Adrenal gland (tissue), 12 donors: Measurements from ENCODE around the gene CELSR2. TPM values are rescaled to one million over a fixed set of nuclear protein-coding genes. Genes with fewer than 3 reads are reported as not detected.

Source experiments
- DNase-seq, 7 donors: peaks; one replicate each; pipeline ENCODE4 v3.0.0-alpha.2; 2019 to 2020
- H3K27ac ChIP-seq, 5 donors: fragments of 200-600 bp; sonication (generic) in 4 of 5; 1 replicate in 3 of 5; 2 replicates in 2 of 5; pipeline versions ENCODE4 v1.5.1 to v1.8.0; 2016 to 2020; ENCODE audit warnings: mild to moderate bottlenecking in 1 of 5
- H3K27me3 ChIP-seq: fragments of 200-600 bp; 2 replicates; pipeline ENCODE4 v1.8.0; 2021
- H3K36me3 ChIP-seq, 2 donors: fragments of 200-600 bp; replicated peaks in 1 of 2; 1 replicate in 1 of 2; 2 replicates in 1 of 2; pipeline versions ENCODE4 v1.5.1 to v1.8.0; 2018 to 2022
- H3K4me1 ChIP-seq, 2 donors: fragments of 200-600 bp; replicated peaks in 1 of 2; 1 replicate in 1 of 2; 2 replicates in 1 of 2; pipeline versions ENCODE4 v1.5.1 to v1.8.0; 2018 to 2021
- H3K4me3 ChIP-seq, 4 donors: fragments of 200-600 bp; sonication (generic) in 3 of 4; one replicate each; pipeline ENCODE4 v1.5.1; 2016 to 2018
- H3K9me3 ChIP-seq, 3 donors: fragments of 200-600 bp; sonication (generic) in 1 of 3; replicated peaks in 1 of 3; 1 replicate in 2 of 3; 2 replicates in 1 of 3; pipeline versions ENCODE4 v1.5.1 to v1.8.0; 2016 to 2021
- POLR2A ChIP-seq, 2 donors: fragments of 450-650 bp; IDR thresholded peaks; one replicate each; pipeline ENCODE4 v1.6.1; 2017; ENCODE audit warnings: antibody characterized with exemption in 2 of 2, mild to moderate bottlenecking in 2 of 2, moderate library complexity in 1 of 2
- WGBS, 4 donors: extraction: QIAGEN DNeasy Blood & Tissue Kit in 2 of 4; methylation state at CpG; one replicate each; pipeline versions ENCODE4 v1.1.5 to v1.1.7; 2013 to 2017; 5-methylcytosine and 5-hydroxymethylcytosine counted together
- intact Hi-C, 2 donors: fragments of 100-400 bp; cut with DNase I; formaldehyde crosslinking; loops; one replicate each; pipeline versions ENCODE4 v1.14.1 to v1.15.0; 2022 to 2023
- polyA plus RNA-seq, 3 donors: library from polyadenylated mRNA; stranded (reverse); fragments of 200-250 nt in 2 of 3; fragments of 350-450 nt in 1 of 3; fragmentation: Illumina TruSeq in 1 of 3; extraction: RNeasy Lipid Tissue Mini Kit (QIAGEN cat#74804) in 1 of 3; gene quantifications; one replicate each; pipeline ENCODE4 v1.2.3, GENCODE V29; 2013 to 2014
- total RNA-seq, 9 donors: library from RNA; depleted of rRNA in 4 of 9; stranded (reverse); fragments of >200 nt in 4 of 9; fragments of 120-200 nt in 1 of 9; fragmentation: NEBNext Ultra II Directional in 1 of 9; extraction: Animal tissue kit (Norgen Biotek cat#: 25700) in 1 of 9; gene quantifications; one replicate each; pipeline versions ENCODE4 v1.1.0 to v1.2.4, GENCODE V29; 2013 to 2023
- TF ChIP-seq, protein P1 (sequence below), 6 experiments: fragments of 450-650 bp in 4 of 6; fragments of 200-600 bp in 2 of 6; sonication (generic) in 1 of 6; IDR thresholded peaks; 1 replicate in 5 of 6; 2 replicates in 1 of 6; pipeline versions ENCODE4 v1.5.1 to v1.8.0; 2016 to 2021; ENCODE audit warnings: antibody characterized with exemption in 6 of 6, mild to moderate bottlenecking in 2 of 6, moderate library complexity in 1 of 6
- donor health status: healthy with polysubstance abuse.
- donor health status: Bipolar disorder and iron deficiency.
- donor health status: DM: yes; HTN: yes; CAD: no.
- donor health status: DM: no; HTN: no; CAD: no.
- donor health status: DM: no; HTN: no; CAD: no.
- donor health status: DM: yes; HTN: yes; CAD: no.

The CELSR2 gene
- total and polyA plus RNA-seq, 12 donors: 0.89 to 9.1 (median 5.1) TPM

- no peaks in the 10 kb centered on the region for H3K27me3 ChIP-seq
- DNase-seq: no peak
- intact Hi-C loops: no loop called here
- WGBS, 4 donors: 68 to 77% (median 75%) methylated on average over 2 of the region's 2 CpGs
- no peak overlapping the region for H3K27ac ChIP-seq
- no peaks in the 10 kb centered on the region for H3K36me3 ChIP-seq
- no peak overlapping the region for H3K4me3 ChIP-seq
- peaks cover 0 to 28% of the 10 kb centered on the region in 2 donors for H3K4me1 ChIP-seq
- no peaks in the 10 kb centered on the region for H3K9me3 ChIP-seq
- no peak for TF ChIP-seq POLR2A (IDR thresholded peaks at IDR 0.05)
- TF ChIP-seq, protein P1, sequence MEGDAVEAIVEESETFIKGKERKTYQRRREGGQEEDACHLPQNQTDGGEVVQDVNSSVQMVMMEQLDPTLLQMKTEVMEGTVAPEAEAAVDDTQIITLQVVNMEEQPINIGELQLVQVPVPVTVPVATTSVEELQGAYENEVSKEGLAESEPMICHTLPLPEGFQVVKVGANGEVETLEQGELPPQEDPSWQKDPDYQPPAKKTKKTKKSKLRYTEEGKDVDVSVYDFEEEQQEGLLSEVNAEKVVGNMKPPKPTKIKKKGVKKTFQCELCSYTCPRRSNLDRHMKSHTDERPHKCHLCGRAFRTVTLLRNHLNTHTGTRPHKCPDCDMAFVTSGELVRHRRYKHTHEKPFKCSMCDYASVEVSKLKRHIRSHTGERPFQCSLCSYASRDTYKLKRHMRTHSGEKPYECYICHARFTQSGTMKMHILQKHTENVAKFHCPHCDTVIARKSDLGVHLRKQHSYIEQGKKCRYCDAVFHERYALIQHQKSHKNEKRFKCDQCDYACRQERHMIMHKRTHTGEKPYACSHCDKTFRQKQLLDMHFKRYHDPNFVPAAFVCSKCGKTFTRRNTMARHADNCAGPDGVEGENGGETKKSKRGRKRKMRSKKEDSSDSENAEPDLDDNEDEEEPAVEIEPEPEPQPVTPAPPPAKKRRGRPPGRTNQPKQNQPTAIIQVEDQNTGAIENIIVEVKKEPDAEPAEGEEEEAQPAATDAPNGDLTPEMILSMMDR (IDR thresholded peaks at IDR 0.05): no peak
Observed at GRCh38 chr1:109309347-109309746, 60.0 kb downstream of the CELSR2 start.

- Histone ChIP-seq H3K4me1 (peaks cover 0 to 6% of the 10 kb centered on the region in 2 donors), H3K27me3 (no peaks in the 10 kb centered on the region)
Observed at GRCh38 chr1:109312246-109312645, 62.9 kb downstream of the CELSR2 start.

GRCh38 chr1:109312978-109313775, 63.8 kb downstream of the CELSR2 start:
- peak in 4 of 7 donors; percentile 22 to 67 (median 46) for DNase-seq
- H3K9me3 ChIP-seq: no peaks in the 10 kb centered on the region
- H3K4me3 ChIP-seq: no peak overlapping the region
- intact Hi-C loops: no loop called here
- H3K27ac ChIP-seq: no peak overlapping the region
- 70 to 75% (median 73%) methylated on average over 12 of the region's 12 CpGs for WGBS, 4 donors
- TF ChIP-seq, protein P1 (IDR thresholded peaks at IDR 0.05): no peak
- TF ChIP-seq POLR2A (IDR thresholded peaks at IDR 0.05): no peak
- H3K27me3 ChIP-seq: no peaks in the 10 kb centered on the region
- peaks cover 0 to 7% of the 10 kb centered on the region in 2 donors for H3K36me3 ChIP-seq
- H3K4me1 ChIP-seq: no peaks in the 10 kb centered on the region

More at GRCh38 chr1:109312246-109312645, 62.9 kb downstream of the CELSR2 start:
- H3K36me3 ChIP-seq: peaks cover 0 to 2% of the 10 kb centered on the region in 2 donors
- no peak overlapping the region for H3K4me3 ChIP-seq
- WGBS, 4 donors: 95 to 98% (median 96%) methylated on average over 2 of the region's 2 CpGs
- DNase-seq: no peak
- no peak for TF ChIP-seq POLR2A (IDR thresholded peaks at IDR 0.05)
- TF ChIP-seq, protein P1 (IDR thresholded peaks at IDR 0.05): no peak
- no peaks in the 10 kb centered on the region for H3K9me3 ChIP-seq
- intact Hi-C loops: no loop called here
- no peak overlapping the region for H3K27ac ChIP-seq

- Histone ChIP-seq H3K4me1 (no peaks in the 10 kb centered on the region), H3K9me3 (no peaks in the 10 kb centered on the region), H3K27me3 (no peaks in the 10 kb centered on the region), H3K4me3 (no peak overlapping the region), H3K36me3 (peaks cover 0 to 7% of the 10 kb centered on the region in 2 donors), H3K27ac (no peak overlapping the region)
- peak in 1 of 7 donors; percentile 3 for DNase-seq
- TF ChIP-seq, protein P1 (IDR thresholded peaks at IDR 0.05): no peak
- no peak for TF ChIP-seq POLR2A (IDR thresholded peaks at IDR 0.05)
- intact Hi-C loops: no loop called here
- 91 to 100% (median 98%) methylated on average over 1 of the region's 1 CpG for whole genome bisulfite sequencing, 4 donors
Observed at GRCh38 chr1:109314795-109315194, 65.5 kb downstream of the CELSR2 start.
